GM18505 (cell line): ENCODE results near the gene KLB.
"Not testable (repeated sequence)": the region's sequence is repeated elsewhere in the genome, so short reads cannot be mapped to it uniquely, and the experiment has no call there.

Experiments
- ATAC-seq: cut with Tn5 transposase; IDR thresholded peaks from one replicate; pipeline ENCODE4 v1.9.1; 2021; ENCODE audit not compliant: unreplicated experiment
- POLR2A ChIP-seq: IDR thresholded peaks from 4 replicates; pipeline ENCODE4 v1.6.1; 2011; ENCODE audit warnings: borderline replicate concordance; ENCODE audit not compliant: insufficient read depth, insufficient read length; ENCODE audit errors: extremely low read depth

Gene KLB

GRCh38 chr4:39406763-39407583, at the start of gene KLB:
Gene KLB (plus strand): TSS chr4:39406930. CDS start chr4:39406950, 20 bp downstream.
- no peak for ATAC-seq
- TF ChIP-seq POLR2A: no peak

- no peak for TF ChIP-seq POLR2A
- peak; percentile 36 for ATAC-seq
These were observed 49.7 kb upstream of the KLB start for GRCh38 chr4:39357002-39357401.

DNA sequence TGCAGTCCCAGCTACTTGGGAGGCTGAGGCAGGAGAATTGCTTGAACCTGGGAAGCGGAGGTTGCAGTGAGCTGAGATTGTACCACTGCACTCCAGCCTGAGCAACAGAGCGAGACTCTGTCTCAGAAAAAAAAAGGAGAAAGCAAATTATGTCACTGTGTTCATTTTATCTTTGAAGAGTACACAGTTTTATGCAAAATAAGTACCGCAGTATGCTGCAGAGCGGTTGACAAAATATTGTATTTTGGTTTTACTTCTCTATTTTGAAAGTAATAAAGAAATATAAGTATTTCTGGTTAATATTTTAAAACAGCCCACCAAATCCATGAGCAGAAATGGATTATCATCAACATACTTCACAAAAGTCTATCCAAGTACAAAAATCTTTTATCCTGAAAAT, 46.1 kb upstream of the KLB start:
- peak; percentile 53 for ATAC-seq

DNA sequence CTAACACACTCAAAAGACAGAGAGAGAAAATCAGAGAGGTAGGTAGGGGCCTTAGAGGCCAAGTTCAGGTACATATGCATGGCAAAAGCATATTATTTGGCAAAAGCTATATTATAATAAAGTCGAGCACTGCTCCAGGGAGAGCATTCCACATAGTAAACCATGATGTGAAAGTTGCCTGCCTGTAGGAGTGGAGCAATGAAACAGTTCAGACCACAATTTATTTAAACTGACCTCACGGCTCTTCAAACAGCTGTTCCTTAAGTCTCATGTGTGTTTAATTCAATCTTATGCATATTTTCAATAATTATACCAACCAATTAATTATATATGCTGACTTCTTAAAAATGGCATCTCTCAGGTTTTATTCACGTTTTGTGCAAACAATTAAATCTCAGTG, 43.9 kb upstream of the KLB start:
- ATAC-seq: no peak
- TF ChIP-seq POLR2A: no peak

GRCh38 chr4:39363773-39364393, 42.8 kb upstream of the KLB start:
- no peak for ATAC-seq
- no peak for TF ChIP-seq POLR2A

DNA sequence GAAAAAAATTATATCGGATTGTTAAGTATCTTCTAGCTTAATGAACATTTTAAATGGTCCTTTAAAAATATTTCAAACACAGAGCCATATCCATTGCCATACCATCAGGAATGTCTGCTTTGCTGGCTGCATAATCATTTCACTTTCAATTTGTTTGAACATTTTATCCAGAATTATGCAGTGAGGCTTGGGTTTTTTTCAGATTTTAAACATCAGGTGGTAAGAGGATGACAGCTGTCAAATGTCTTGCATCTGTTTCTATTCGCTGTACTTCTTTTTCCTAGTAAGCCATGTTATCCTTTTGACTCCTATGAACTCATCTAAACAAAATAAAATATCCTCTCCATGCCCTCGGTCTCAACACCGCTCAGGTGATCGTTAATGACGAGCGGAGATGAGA, 41.4 kb upstream of the KLB start:
- no peak for TF ChIP-seq POLR2A
- ATAC-seq: no peak

DNA sequence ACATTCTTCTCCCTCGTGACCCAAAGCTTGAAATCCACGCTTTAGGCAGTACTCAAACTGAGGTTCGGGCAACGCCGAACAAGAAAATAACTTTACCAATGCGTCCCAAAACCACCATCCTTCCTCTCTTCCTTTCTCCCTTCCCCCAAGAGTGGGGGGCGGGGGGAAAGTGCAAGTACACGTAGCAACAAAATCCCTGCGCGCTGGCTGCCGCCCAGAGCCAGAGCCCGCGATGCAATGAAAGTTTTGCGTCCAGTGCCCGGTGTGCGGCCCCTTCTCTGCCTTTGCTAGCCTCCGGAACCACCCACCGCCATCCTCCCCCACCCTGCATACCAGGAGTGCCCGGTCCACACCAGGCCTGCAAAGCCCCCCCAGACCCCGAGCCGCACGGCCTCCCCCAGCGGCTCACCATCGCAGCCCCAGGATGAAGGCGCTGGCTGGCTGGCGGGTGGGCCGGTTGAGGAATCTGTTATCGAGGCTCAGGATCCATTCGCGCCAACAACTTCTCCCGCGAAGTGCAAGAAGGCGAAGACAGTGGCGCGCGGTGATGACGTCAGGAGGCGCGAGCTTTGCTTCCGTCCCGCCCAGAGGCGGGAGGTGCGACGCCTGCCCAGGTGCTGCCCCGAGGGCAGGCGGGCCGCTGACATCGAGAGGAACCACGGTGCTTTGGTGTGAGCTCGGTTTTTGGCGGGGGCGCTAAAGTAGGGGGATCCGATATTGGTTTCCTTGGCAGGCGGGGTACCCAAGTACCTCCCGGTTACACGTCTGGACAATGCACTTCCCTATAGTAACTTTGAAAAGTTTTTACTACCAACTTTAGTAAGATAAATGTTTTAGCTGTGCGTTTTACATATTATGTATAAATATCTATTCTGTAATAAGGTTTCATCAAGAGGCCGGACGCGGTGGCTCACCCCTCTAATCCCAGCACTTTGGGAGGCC, 40.6 kb upstream of the KLB start, which contains the start of gene RFC1:
Gene RFC1 (minus strand): TSS at position 533 of the 942 bp plus-strand sequence. CDS start 121 bp downstream, at position 412.
- TF ChIP-seq POLR2A: peak; percentile 74
- ATAC-seq: peak; percentile 86

GRCh38 chr4:39367166-39367565, 39.6 kb upstream of the KLB start:
- no peak for TF ChIP-seq POLR2A
- no peak for ATAC-seq

DNA sequence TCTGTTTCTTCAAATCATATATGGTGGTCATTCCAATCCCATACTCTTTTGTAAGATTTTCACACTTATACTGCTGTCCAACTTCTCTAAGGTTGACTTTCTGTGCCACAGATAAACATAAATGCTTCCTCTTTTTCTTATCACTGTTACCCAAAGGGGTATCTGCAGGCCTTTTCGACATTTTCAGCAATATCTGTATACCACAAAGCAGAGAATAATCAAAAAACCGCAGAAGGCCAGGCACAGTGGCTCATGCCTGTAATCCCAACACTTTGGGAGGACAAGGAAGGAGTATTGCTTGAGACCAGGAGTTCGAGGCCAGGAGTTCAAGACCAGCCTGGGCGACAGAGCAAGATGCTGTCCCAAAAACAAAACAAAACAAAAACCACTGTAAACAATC, 37.4 kb upstream of the KLB start:
- TF ChIP-seq POLR2A: no peak
- no peak for ATAC-seq

DNA sequence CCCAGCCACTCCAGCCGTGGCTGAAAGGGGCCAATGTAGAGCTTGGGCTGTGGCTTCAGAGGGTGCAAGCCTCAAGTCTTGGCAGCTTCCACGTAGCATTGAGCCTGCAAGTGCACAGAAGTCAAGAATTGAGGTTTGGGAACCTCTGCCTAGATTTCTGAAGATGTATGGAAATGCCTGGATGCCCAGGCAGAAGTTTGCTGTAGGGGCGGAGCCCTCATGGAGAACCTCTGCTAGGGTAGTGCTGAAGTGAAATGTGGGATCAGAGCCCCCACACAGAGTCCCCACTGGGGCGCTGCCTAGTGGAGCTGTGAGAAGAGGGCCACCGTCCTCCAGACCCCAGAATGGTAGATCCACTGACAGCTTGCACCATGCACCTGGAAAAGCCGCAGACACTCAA, 35.5 kb upstream of the KLB start:
- ATAC-seq: not testable (repeated sequence)

DNA sequence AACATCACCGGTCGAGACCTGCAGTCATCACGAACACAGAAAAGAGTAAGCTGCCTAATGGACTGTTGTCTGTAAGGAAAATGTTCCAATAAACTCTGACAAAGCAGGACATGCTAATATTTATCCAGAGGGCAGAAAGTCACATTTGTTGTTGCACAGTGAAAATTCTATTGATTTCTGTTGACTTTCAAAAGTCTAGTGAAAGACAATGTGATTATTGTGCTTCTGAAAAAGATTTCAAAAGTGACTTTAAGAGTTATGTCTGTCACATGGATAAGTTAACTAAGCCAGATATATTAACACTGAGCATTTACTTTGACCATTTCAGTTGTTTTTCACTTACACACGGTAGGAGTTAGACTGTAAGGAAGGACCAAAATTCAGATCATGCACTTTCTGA, 31.3 kb upstream of the KLB start:
- ATAC-seq: no peak
- TF ChIP-seq POLR2A: no peak

DNA sequence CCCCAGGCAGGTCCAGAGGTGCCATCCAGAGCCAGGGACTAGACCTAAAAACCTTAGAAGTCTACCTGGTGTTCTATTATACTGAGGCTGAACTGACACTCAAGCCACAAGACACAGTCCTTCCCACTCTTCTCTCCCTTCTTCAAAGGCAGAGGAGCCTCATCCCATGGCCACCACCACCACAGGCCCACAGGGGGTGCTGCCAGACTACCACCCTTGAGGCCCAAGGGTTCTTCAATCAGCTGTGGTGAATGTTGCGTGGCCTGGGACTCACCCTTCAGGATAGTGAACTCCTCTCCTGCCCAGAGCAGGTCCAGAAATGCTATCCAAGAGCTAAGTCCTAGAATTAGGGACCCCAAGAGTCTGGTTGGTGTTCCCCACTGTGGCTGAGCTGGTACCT, 23.0 kb upstream of the KLB start:
- TF ChIP-seq POLR2A: no peak
- ATAC-seq: no peak

- ATAC-seq: no peak
- no peak for TF ChIP-seq POLR2A
These were observed 22.2 kb upstream of the KLB start for GRCh38 chr4:39384563-39384962.
